GM18909 (cell line): ENCODE results near the gene HVCN1.
"Not testable (repeated sequence)": the region's sequence is repeated elsewhere in the genome, so short reads cannot be mapped to it uniquely, and the experiment has no call there.

ENCODE experiments used
- ATAC-seq: cut with Tn5 transposase; IDR thresholded peaks from one replicate; pipeline ENCODE4 v1.9.1; 2021; ENCODE audit warnings: mild to moderate bottlenecking; ENCODE audit not compliant: unreplicated experiment, poor library complexity

HVCN1 gene

GRCh38 chr12:110622582-110622981, 66.3 kb downstream of the HVCN1 start:
- ATAC-seq = no peak

- ATAC-seq = peak; percentile 71
These were observed 69.4 kb downstream of the HVCN1 start for GRCh38 chr12:110619534-110619953.

DNA sequence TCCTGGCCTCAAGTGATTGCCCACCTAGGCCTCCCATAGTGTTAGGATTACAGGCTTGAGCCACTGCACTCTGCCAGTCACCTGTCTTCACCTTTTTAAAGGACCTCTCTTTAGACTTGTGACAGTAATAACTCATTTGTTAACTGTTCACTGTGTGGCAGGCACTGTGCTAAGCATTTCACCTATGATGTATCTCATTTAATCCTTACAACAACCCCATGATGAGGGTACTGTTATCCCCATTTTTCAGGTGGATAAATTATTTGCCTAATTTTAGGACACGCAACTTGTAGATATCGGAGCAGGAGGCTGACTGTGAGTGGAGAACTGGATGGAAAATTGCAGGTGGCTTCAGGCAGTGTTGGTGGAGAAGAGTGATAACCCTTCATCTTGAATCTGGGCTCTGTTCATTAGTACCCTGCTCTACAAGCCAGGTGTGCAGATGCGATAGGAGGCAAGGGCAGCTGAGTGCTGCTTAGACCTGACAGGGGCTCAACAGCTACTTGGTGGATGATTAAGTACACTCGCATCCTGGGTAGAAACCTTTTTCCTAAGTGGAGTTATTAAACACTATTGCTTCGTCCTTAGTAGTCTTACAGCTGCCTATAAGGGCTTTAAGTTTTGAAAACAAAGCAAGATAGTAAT, 72.3 kb downstream of the HVCN1 start:
- ATAC-seq = no peak

DNA sequence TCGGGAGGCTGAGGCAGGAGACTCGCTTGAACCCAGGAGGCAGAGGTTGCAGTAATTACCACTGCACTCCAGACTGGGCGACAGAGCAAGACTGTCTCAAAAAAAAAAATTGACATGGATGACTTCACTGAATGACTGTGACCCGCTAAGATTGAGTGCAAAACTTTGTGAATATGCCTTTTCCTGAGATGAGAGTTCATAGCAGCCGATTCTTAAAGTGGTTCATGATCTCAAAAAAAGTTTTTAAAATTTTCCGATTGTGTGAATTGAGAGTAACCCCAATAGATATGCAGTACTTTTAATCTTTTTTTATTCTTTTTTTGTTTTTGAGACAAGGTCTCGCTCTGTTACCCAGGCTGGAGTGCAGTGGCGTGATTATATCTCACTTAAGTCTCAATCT, 73.7 kb downstream of the HVCN1 start:
- no peak for ATAC-seq

DNA sequence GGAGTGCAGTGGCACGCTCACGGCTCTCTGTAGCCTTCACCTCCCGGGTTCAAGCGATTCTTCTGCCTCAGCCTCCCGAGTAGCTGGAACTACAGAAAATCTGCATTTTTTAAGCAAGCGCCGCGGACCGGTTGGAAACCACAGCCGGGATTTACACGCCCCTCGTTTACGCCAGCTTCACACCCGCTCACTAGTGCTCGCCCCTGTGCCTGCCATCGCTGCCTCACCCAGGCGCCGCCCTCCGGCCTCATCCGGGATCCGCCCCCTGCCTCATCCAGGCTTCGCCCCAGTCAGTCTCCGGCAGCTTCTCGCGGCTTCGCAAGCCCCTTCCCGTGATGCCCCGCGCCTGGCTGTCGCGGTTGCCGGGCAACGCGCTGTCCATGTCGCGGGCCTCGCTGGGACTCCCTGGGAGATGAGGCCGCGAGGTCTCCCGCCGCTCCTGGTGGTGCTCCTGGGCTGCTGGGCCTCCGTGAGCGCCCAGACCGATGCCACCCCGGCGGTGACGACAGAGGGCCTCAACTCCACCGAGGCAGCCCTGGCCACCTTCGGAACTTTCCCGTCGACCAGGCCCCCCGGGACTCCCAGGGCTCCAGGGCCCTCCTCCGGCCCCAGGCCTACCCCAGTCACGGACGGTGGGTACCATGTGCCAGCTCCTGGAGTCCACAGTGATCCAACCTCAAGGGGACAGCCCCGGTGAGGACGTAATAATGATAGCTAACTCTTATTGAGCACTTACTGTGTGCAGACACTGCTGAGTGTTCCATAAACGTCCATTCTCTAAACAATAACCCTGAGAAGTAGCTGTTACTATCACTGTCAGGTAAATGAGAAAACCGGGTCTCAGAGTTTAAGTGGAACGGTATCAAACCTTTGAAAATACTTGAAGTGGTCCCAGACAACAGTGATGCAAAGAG, 74.9 kb downstream of the HVCN1 start, which contains the start of gene TCTN1:
Gene TCTN1, plus strand, starts transcription at position 359 of the 914 bp plus-strand sequence. Its CDS starts 54 bp downstream, at position 413.
- ATAC-seq = peak; percentile 97

DNA sequence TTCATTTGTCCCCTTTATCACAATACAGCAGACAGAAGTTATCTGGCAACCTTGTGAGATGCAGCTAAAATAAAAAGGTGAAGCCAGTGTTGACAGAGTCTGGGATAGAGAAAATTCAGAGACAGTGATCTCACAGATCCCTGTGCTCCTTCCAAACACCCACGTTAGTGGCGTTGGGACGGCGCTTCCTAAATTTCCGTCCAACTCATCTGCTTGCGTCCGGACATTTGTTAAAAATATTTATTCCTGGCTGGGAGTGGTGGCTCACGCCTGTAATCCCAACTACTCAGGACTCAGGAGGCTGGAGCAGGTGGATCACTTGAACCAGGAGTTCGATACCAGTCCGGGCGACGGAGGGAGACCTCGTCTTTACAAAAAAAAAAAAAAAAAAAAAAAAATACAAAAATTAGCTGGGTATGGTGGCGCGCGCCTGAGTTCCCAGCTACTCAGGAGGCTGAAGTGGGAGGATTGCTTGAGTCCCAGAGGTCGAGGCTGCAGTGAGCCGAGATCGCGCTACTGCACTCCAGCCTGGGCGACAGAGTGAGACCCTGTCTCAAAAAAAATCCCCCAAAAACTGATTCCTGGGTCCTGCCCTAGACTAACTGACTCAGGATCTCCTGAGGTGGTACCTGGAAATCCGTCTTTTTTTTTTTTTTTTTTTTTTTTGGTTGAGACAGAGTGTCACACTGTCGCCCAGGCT, 75.7 kb downstream of the HVCN1 start:
- no peak for ATAC-seq

GRCh38 chr12:110606253-110606611, 82.7 kb downstream of the HVCN1 start:
- ATAC-seq = no peak

- ATAC-seq = not testable (repeated sequence)
These were observed 86.7 kb downstream of the HVCN1 start for GRCh38 chr12:110602085-110602814.

- ATAC-seq = no peak
These were observed 88.7 kb downstream of the HVCN1 start for GRCh38 chr12:110600254-110600653.

GRCh38 chr12:110599334-110599733, 89.6 kb downstream of the HVCN1 start:
- ATAC-seq = no peak
